HL-60 (cell line): ENCODE results near the gene ABCA7.

Experiments used
- GABPA ChIP-seq: IDR thresholded peaks from 2 replicates; pipeline ENCODE4 v1.6.1; 2012; ENCODE audit warnings: low read depth
- POLR2AphosphoS5 ChIP-seq: IDR thresholded peaks from 2 replicates; pipeline ENCODE4 v1.6.1; 2012; ENCODE audit warnings: low read depth
- REST ChIP-seq: IDR thresholded peaks from 2 replicates; pipeline ENCODE4 v1.6.1; 2012; ENCODE audit warnings: low read depth; ENCODE audit not compliant: insufficient replicate concordance
- TF ChIP-seq, protein P1 (sequence below): IDR thresholded peaks from one replicate; pipeline ENCODE4 v1.5.1; 2011; ENCODE audit warnings: low read length, control low read depth, inconsistent platforms; ENCODE audit not compliant: insufficient read depth

DNA sequence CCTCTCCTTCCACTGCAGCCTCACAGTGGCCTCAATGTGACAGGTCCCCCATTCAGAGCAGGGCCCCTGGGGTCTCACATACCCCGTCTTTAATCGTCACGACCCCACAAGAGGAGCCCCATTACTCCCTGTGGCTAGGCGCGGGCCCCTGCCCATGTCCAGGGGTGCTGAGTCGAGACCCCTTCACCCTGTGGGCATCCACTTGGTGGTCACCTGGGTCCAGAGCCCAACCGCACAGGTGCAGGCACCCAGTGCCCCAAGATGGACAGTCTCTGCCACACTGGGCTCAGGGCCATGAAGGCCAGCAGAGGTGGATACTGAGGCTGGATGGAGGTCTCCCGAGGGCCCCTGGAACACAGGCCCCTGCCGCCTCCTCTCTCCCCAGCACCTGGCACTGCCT lies 22.0 kb upstream of the ABCA7 start:
- TF ChIP-seq GABPA: no peak
- TF ChIP-seq, protein P1, sequence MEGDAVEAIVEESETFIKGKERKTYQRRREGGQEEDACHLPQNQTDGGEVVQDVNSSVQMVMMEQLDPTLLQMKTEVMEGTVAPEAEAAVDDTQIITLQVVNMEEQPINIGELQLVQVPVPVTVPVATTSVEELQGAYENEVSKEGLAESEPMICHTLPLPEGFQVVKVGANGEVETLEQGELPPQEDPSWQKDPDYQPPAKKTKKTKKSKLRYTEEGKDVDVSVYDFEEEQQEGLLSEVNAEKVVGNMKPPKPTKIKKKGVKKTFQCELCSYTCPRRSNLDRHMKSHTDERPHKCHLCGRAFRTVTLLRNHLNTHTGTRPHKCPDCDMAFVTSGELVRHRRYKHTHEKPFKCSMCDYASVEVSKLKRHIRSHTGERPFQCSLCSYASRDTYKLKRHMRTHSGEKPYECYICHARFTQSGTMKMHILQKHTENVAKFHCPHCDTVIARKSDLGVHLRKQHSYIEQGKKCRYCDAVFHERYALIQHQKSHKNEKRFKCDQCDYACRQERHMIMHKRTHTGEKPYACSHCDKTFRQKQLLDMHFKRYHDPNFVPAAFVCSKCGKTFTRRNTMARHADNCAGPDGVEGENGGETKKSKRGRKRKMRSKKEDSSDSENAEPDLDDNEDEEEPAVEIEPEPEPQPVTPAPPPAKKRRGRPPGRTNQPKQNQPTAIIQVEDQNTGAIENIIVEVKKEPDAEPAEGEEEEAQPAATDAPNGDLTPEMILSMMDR: no peak
- TF ChIP-seq POLR2AphosphoS5: no peak
- no peak for TF ChIP-seq REST
